Smooth muscle cell (in vitro differentiated cells): ENCODE data around the gene CHL1. TPM values are rescaled to one million over a fixed set of nuclear protein-coding genes. Genes with fewer than 3 reads are reported as not detected.

Source experiments
- DNase-seq: peaks from one replicate; lab custom pipeline; 2025; ENCODE audit not compliant: unreplicated experiment; lab: John Stamatoyannopoulos, UW
- H2AFZ ChIP-seq: fragments of 200-600 bp; sonication (generic); 2 replicates; pipeline ENCODE4 v1.6.0; 2016; ENCODE audit warnings: antibody characterized with exemption, low read depth, mild to moderate bottlenecking
- H3F3A ChIP-seq: fragments of 200-600 bp; sonication (generic); 2 replicates; pipeline ENCODE4 v1.6.0; 2017; ENCODE audit warnings: antibody characterized with exemption, low read depth
- H3K27ac ChIP-seq: fragments of 200-600 bp; sonication (generic); 2 replicates; pipeline ENCODE4 v1.5.1; 2016; ENCODE audit warnings: low read depth, mild to moderate bottlenecking
- H3K27me3 ChIP-seq: fragments of 200-600 bp; sonication (generic); 2 replicates; pipeline ENCODE4 v1.6.1; 2016; ENCODE audit warnings: low read depth, mild to moderate bottlenecking
- H3K36me3 ChIP-seq: fragments of 200-600 bp; sonication (generic); 2 replicates; pipeline ENCODE4 v1.5.1; 2016; ENCODE audit warnings: low read depth
- H3K4me1 ChIP-seq: fragments of 200-600 bp; sonication (generic); 2 replicates; pipeline ENCODE4 v1.5.1; 2016; ENCODE audit warnings: low read depth
- H3K4me2 ChIP-seq: fragments of 200-600 bp; sonication (generic); 2 replicates; pipeline ENCODE4 v1.6.0; 2016; ENCODE audit warnings: mild to moderate bottlenecking
- H3K4me3 ChIP-seq: fragments of 200-600 bp; sonication (generic); 2 replicates; pipeline ENCODE4 v1.5.1; 2016; ENCODE audit warnings: mild to moderate bottlenecking
- H3K79me2 ChIP-seq: fragments of 200-600 bp; sonication (generic); 2 replicates; pipeline ENCODE4 v1.6.0; 2016; ENCODE audit warnings: low read depth, mild to moderate bottlenecking
- H3K9ac ChIP-seq: fragments of 200-600 bp; sonication (generic); 2 replicates; pipeline ENCODE4 v1.6.0; 2016; ENCODE audit warnings: low read depth
- H3K9me3 ChIP-seq: fragments of 200-600 bp; sonication (generic); replicated peaks from 2 replicates; pipeline ENCODE4 v1.5.1; 2016; ENCODE audit warnings: low read depth
- H4K20me1 ChIP-seq: fragments of 200-600 bp; sonication (generic); 2 replicates; pipeline ENCODE4 v1.6.0; 2016; ENCODE audit warnings: low read depth
- WGBS: methylation state at CpG from one replicate; pipeline ENCODE4 v1.1.7; 2016; ENCODE audit warnings: low lambda C conversion rate; 5-methylcytosine and 5-hydroxymethylcytosine counted together
- polyA plus RNA-seq: library from polyadenylated mRNA; unstranded; fragments of >200 nt; fragmentation: Nextera tagmentation; extraction: Ambion mirVana; gene quantifications from 2 replicates; pipeline ENCODE4 v1.2.1, GENCODE V29; 2016
- total RNA-seq: library from RNA; depleted of rRNA; stranded (reverse); fragments of >200 nt; gene quantifications from 2 replicates; pipeline ENCODE4 v1.2.3, GENCODE V29; 2014
- TF ChIP-seq, protein P1 (sequence below): fragments of 200-600 bp; sonication (generic); IDR thresholded peaks from 2 replicates; pipeline ENCODE4 v1.5.1; 2017; ENCODE audit warnings: borderline replicate concordance, mild to moderate bottlenecking, antibody characterized with exemption; ENCODE audit not compliant: insufficient read depth, poor library complexity, severe bottlenecking

The CHL1 gene
- total and polyA plus RNA-seq, 2 experiments from 2014 or later: not detected

DNA sequence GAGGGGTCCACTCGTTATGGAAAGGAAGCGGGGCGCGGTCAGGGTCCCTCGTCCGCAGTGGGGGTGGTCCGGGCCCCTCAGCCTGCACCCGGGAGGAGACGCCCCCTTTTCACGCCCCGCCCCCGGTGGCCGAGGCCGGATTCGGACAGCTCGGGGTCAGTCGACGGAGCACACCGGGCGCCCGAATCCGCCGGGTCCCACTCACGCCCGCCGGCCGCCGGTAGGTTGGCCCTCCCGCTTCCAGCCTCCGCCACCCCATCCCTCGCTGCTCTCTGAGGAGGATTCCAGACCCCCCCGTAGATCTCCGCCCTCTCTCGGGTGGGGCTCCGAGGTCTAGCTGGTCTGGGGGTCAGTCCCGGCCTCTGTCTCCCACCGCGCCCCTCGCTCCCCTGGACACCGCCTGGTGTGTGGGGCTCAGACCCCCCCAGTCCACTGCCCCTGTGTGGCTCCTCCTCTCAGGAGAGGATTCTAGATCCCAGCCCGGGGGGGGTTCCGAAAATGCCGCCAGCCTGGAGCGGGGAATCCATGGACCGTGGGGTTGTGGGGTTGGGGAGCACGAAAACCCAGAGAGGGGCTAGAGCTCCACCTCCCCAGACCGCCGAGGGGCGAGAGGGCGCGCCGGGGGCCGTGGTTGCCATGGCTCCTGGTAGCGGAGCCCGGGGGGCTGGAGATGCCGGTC is 725 bp downstream of the CHL1 start:
- Histone ChIP-seq H3K36me3 (no peaks in the 10 kb centered on the region), H3K79me2 (no peaks in the 10 kb centered on the region), H3K4me2 (peak overlapping the region; percentile 88), H2AFZ (peak overlapping the region; percentile 43), H3K27me3 (peaks cover 94% of the 10 kb centered on the region), H3K4me1 (no peaks in the 10 kb centered on the region), H4K20me1 (no peaks in the 10 kb centered on the region), H3F3A (no peaks in the 10 kb centered on the region), H3K27ac (no peak overlapping the region), H3K9ac (no peak overlapping the region), H3K9me3 (no peaks in the 10 kb centered on the region), H3K4me3 (peak overlapping the region; percentile 43)
- 7% methylated on average over 29 of the region's 56 CpGs for WGBS
- TF ChIP-seq, protein P1, sequence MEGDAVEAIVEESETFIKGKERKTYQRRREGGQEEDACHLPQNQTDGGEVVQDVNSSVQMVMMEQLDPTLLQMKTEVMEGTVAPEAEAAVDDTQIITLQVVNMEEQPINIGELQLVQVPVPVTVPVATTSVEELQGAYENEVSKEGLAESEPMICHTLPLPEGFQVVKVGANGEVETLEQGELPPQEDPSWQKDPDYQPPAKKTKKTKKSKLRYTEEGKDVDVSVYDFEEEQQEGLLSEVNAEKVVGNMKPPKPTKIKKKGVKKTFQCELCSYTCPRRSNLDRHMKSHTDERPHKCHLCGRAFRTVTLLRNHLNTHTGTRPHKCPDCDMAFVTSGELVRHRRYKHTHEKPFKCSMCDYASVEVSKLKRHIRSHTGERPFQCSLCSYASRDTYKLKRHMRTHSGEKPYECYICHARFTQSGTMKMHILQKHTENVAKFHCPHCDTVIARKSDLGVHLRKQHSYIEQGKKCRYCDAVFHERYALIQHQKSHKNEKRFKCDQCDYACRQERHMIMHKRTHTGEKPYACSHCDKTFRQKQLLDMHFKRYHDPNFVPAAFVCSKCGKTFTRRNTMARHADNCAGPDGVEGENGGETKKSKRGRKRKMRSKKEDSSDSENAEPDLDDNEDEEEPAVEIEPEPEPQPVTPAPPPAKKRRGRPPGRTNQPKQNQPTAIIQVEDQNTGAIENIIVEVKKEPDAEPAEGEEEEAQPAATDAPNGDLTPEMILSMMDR: no peak
- no peak for DNase-seq

DNA sequence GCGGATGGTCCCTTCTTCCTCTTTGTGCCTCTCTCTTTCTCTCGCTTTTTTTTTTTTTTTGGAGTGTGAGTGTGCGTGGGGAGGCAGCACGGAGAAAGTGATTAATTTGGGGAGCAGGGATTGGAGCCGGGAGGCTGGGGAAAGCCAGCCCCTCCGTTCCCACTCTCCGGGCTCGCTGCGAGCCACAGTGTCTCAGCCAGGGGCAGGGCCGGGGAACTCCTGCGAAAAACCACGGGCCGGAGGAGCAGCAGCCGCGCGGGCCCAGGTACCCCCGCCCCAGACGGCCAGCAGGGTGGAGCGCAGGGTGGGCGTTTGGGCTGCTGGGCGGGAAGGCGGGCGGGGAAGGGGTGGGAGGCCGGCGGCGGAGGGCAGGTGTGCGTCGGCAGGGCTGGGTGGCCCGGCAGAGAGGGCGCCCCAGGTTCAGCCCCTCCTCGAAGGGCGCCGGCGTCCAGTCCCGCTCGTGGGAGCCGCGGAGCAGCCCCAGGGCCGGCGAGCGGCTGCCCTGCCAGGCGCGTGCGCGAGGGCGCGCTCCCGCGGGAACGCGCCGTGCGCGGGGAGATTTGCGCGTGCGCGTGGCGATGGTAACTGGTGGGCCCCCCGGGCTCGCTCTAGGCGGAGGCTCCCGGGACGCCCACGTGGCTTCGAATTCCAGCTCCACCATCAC is 1.4 kb downstream of the CHL1 start:
- no peaks in the 10 kb centered on the region for H3F3A ChIP-seq
- no peaks in the 10 kb centered on the region for H3K4me1 ChIP-seq
- no peaks in the 10 kb centered on the region for H3K9me3 ChIP-seq
- TF ChIP-seq, protein P1: no peak
- H3K4me3 ChIP-seq: peak overlapping the region; percentile 43
- no peak for DNase-seq
- no peaks in the 10 kb centered on the region for H4K20me1 ChIP-seq
- 13% methylated on average over 49 of the region's 66 CpGs for WGBS
- H3K27ac ChIP-seq: no peak overlapping the region
- no peaks in the 10 kb centered on the region for H3K36me3 ChIP-seq
- H3K9ac ChIP-seq: no peak overlapping the region
- H3K27me3 ChIP-seq: peaks cover 99% of the 10 kb centered on the region
- H3K79me2 ChIP-seq: no peaks in the 10 kb centered on the region
- H2AFZ ChIP-seq: peak overlapping the region; percentile 43
- H3K4me2 ChIP-seq: peak overlapping the region; percentile 88

DNA sequence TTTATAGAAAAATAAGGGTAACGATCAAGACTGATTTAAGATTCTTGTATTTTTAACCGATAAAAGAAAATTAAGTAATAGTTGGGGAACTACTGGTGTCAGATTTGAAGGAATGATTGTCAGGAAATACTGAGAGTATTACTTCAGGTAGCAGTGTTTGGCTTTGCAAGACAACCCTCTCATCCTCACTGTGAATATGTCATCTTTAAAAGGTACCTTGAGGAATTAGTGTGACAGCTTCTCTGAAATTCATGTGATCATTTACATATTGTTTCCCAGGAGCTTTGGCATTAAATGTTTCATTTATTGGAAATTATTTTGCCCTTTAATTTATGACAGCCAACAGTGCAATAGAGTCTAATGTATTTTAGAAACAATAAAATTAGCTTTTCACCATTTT is 3.3 kb downstream of the CHL1 start:
- WGBS: 91% methylated on average over 2 of the region's 2 CpGs
- Histone ChIP-seq H3K4me1 (no peaks in the 10 kb centered on the region), H3K4me2 (no peak overlapping the region), H3K9ac (no peak overlapping the region), H3K79me2 (no peaks in the 10 kb centered on the region), H3K9me3 (no peaks in the 10 kb centered on the region), H3K36me3 (no peaks in the 10 kb centered on the region), H3K27ac (no peak overlapping the region), H2AFZ (no peak overlapping the region), H3K27me3 (peaks cover 98% of the 10 kb centered on the region), H3K4me3 (no peak overlapping the region), H3F3A (no peaks in the 10 kb centered on the region), H4K20me1 (no peaks in the 10 kb centered on the region)
- DNase-seq: no peak
- TF ChIP-seq, protein P1: no peak
